GM18861 (cell line): ENCODE data around the gene WNT5B.
"Not testable (repeated sequence)": the region's sequence is repeated elsewhere in the genome, so short reads cannot be mapped to it uniquely, and the experiment has no call there.

Experiments used
- ATAC-seq: cut with Tn5 transposase; IDR thresholded peaks from one replicate; pipeline ENCODE4 v1.9.1; 2021; ENCODE audit not compliant: unreplicated experiment

WNT5B gene

DNA sequence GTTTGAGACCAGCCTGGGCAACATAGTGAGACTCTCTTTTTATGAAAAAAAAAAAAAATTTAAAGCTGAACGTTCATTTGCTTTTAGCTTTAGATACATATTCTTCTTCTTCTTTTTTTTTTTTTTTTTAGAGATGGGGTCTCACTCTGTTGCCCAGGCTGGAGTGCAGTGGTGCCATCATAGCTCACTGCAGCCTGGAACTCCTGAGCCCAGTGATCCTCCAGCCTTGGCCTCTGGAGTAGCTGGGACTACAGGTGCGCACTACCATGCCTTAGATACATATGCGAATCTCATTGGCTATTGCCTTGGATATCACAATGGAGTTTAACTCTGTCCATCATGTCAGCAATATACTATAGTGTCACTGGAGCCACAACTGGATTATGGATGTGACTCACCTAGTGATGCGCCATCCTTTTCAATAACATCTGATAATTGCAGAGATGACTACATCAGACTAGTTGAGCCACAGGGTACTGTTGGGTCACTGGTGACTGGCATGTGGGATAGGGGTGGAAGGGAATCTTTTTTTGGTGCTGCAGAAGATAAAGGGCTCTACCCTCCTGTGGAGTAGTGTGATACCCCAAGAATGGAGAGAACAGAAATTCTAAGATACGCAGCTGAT, 59.2 kb downstream of the WNT5B start:
- ATAC-seq, result no peak

DNA sequence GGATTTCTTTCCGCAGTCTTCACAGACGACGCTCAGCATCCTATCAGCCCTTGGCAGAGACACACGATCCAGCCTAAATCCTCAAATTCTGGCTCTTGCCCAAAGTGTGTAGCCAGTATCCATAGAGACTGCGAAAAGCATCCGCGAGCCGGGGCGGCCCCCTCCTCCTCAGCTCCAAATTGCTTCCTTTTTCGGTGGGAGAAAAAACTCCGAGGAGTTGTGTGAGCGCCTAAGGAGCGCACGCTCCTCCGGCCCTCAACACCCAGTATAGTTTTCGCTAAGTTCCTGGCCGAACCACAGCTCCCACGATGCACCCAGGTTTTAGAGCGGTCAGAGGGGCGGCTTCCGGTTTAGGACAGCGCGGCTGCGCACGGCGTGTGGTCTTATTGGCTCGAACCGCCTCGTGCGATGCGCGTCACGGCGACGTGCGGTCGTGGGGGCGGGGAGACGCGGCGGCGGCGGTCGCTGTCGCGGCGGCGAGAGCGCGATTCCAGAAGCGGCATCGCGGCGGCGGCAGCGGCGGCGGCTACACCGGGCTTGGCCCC, 61.6 kb downstream of the WNT5B start, which contains the start of gene ADIPOR2:
TSS of gene ADIPOR2 (plus strand) at position 493 of the 545 bp plus-strand sequence. CDS start 63,274 bp downstream, outside the sequence.
- ATAC-seq, result peak; percentile 90

DNA sequence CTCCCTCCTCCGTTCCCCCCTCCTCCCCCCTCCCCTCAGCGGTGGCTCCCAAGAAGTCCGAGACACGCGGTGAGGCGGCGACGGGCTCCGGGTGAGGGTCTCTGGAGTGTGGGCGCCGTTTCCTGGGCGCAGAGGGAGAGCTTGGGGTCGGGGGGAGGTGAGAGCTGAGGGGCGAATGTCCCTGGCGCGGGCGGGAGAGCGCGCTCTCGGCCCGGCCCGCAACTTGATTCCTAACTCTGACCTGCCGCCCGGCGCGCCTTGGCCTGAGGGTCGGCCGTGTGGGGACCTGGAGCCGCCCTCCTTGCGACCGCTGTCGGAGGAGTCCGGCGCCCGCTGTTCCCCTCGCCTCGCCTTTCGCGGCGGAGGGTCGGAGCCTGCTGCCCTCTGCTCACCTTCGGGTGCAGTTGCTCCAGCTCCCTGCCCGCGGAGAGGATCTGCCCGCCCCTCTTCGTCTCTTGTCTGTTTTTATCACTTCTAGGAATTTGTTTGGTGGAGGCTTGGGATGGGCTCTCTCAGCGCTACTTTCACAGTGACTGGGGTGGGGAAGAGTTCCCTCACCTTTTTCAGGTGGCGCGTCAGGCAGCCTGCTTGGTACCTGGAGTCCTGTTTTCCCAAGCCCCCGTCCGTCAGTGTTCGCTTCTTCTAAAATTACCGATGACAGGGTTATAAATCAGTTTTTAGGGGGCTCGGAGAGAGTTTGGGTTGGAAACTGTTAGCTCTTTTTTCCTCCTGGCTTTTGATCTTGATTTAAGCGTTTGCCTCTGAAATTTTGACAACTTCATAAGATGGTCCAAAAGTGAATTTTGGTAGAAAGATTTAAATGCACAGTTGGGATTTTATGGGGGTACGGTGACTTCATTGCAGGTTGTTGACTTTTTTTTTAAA, 62.3 kb downstream of the WNT5B start:
- ATAC-seq, result peak; percentile 23

DNA sequence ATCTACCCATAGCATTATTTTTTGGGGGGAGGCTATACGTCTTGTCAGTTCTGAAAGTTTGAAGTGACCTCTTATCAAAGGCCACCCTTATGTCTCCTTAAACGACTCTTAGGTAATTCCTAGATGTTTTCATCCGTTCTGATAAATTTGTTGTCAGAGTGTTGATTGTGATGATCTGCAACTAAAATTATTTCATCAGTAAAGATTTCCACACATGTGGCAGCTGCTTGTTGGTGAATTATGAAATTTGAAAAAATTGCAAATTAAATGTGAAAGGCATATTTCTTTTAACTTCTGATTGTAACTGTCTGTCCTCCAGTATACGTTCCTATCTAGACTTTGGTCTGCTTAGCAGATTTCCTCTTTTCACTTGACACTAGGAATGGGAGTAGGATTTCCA, 63.2 kb downstream of the WNT5B start:
- no peak for ATAC-seq

DNA sequence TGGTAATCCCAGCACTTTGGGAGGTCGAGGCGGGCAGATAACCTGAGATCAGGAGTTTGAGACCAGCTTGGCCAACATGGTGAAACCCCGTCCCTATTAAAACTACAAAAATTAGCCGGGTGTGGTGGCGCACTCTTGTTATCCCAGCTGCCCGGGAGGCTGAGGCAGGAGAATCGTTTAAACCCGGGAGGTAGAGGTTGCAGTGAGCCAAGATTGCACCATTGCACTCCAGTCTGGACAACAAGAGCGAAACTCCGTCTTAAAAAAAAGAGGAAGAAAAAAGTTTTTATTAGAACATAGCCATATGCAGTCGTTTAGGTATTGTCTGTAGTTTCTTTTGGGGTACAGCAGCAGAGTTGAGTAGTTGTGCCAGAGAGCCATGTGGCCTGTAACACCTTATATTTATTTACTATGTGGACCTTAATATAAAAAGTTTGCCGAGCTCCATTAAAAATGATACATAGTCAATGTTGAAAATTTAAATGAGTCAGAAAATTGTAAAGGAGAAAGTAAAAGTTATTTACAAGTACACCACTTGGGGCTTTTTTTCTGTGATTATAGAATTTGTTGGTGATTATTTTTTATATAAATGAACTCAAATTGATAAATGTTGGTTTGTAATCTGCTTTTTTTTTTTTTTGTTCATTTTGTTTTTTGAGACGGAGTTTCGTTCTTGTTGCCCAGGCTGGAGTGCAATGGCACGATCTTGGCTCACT, 64.0 kb downstream of the WNT5B start:
- no peak for ATAC-seq

DNA sequence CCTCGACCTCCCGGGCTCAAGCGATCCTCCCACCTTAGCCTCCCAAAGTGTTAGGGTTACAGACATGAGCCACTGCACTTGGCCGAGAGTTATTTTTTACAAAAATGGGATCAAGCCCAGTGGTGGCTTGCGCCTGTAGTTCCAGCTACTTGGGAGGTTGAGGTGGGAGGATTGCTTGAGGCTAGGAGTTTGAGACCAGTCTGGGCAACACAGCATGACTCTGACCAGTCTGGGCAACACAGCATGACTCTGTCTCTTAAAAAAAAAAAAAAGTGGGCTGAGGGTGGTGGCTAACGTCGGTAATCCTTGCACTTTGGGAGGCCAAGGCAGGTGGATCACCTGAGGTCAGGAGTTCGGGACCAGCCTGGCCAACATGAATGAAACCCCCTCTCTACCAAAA, 66.1 kb downstream of the WNT5B start:
- not testable (repeated sequence) for ATAC-seq

DNA sequence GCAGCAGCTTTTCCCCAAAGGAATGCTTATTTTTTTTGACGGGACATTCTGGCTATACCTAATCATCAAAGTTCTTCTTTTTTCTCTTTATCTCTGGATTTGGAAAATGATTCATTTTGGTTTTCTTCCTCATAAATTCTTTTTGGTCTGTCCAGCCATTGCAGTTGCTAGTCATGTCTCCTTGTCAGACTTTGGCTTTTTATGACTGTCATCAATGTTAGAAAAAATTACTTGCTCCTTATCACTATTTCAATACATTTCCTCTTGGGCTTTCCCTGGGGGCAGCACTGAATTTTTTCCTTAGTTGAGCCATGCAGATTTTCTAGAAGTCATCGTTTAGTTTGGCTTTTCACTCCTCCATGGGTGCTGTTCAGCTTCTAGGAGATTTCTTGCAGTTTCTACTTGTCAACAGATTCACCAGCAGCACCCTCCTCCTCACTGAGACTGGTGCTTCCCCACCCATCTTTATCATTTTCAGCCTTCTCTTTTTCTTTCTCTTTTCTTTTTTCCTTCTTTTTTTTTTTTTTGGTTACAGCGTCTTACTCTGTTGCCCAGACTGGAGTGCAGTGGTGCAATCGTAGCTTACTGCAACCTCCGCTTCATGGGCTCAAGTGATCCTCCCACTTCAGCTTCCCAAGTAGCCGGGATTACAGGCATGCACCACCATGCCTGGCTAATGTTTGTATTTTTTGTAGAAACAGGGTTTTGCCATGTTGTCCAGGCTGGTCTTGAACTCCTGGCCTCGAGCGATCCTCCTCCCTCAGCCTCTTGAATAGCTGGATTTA, 67.0 kb downstream of the WNT5B start:
- no peak for ATAC-seq

DNA sequence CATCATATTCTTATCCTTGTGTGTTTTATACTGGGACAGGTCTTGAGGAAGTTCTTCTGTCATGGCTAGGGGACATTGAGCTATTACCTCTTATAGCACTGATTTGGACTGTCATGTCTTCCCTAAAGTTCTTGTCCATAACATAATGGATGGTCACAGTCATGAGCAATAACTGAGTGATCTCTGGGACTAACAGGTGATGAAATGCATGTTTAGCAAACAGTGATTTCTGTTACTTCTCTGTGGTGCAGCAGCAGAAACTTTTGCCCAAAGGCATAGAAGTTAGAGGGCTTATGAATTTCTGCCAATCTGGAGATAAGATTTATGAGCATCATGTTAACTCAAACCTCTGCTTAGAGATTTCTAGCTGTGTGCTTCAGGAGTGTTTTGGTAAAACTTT, 67.8 kb downstream of the WNT5B start:
- ATAC-seq, result no peak
